Epithelial cell of proximal tubule (primary cell): ENCODE measurements around the gene KNL1. TPM values are rescaled to one million over a fixed set of nuclear protein-coding genes. Genes with fewer than 3 reads are reported as not detected.
A peak's percentile ranks its signal among the peaks of the same experiment; 100 is the strongest.
"Not testable (repeated sequence)": the region's sequence is repeated elsewhere in the genome, so short reads cannot be mapped to it uniquely, and the experiment has no call there.

Experiments
- DNase-seq: peaks from one replicate; pipeline ENCODE4 v3.0.0-alpha.2; 2011; ENCODE audit warnings: low read depth
- H3K4me3 ChIP-seq: 2 replicates; pipeline ENCODE4 v1.5.1; 2011; ENCODE audit warnings: low read depth, mild to moderate bottlenecking, low read length
- total RNA-seq: library from RNA; depleted of rRNA; stranded (reverse); fragments of >200 nt; gene quantifications from 2 replicates; pipeline ENCODE4 v1.2.3, GENCODE V29; 2015
- TF ChIP-seq, protein P1 (sequence below): conservative IDR thresholded peaks from 2 replicates; pipeline ENCODE4 v1.5.1; 2012; ENCODE audit warnings: low read depth, mild to moderate bottlenecking, low read length

The KNL1 gene
- total RNA-seq, 1 donor from 2014 or later: 23.9 TPM

DNA sequence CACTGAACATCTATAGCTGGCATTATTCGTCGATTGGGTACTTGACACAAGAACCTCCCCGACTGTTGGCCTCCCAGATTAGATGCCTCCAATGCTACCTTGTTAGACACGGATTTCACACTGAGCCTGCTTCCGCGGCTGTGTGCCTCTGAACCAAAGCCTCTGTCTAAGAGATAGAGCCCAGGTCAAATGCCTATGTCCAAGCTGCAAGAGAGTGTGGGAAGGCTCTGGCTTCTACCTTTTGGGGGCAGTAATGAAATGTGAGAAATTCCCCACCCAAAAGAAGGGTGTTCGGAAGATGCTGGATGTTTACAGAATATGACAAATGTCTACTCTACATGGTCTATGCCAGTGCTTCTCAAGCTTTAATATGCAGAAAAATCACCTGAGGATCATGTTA lies 26.9 kb upstream of the KNL1 start:
- no peak for DNase-seq
- no peak overlapping the region for H3K4me3 ChIP-seq
- TF ChIP-seq, protein P1, sequence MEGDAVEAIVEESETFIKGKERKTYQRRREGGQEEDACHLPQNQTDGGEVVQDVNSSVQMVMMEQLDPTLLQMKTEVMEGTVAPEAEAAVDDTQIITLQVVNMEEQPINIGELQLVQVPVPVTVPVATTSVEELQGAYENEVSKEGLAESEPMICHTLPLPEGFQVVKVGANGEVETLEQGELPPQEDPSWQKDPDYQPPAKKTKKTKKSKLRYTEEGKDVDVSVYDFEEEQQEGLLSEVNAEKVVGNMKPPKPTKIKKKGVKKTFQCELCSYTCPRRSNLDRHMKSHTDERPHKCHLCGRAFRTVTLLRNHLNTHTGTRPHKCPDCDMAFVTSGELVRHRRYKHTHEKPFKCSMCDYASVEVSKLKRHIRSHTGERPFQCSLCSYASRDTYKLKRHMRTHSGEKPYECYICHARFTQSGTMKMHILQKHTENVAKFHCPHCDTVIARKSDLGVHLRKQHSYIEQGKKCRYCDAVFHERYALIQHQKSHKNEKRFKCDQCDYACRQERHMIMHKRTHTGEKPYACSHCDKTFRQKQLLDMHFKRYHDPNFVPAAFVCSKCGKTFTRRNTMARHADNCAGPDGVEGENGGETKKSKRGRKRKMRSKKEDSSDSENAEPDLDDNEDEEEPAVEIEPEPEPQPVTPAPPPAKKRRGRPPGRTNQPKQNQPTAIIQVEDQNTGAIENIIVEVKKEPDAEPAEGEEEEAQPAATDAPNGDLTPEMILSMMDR: peak; percentile 49

DNA sequence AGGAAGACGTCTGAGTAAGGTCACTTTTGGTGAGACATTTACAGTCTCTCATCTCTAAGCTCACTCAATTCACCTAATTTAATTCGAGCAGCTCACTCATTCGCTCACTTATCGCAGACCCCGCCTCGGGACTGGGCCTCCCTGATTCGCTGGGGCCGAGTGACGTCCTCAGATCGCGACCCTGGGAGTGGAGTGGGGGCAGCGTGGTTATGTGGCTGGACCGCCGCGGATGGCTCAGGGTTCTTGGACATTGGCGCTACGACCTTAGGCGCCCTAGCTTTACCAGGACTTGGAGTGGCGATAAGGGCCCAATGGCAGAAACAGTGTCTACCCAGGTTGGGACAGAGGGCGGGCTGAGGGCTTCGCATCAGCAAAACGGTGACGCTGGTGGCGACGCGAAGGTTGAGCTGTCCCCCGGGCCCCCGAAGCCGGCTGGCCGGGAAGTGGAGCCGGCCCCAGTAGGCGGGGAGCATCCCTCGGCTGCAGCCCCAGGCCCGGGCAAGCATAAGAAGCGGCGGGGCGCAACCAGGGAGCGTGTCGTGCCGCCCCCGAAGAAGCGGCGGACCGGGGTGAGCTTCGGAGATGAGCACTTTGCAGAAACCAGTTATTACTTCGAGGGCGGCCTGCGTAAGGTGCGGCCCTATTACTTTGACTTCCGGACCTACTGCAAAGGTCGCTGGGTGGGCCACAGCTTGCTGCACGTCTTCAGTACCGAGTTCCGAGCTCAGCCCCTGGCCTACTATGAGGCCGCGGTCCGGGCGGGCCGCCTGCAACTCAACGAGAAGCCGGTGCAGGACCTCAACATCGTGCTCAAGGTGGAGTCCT lies 24.7 kb upstream of the KNL1 start, which contains the start of gene RPUSD2:
TSS of gene RPUSD2 (plus strand) at position 171 of the 825 bp plus-strand sequence. CDS start at position 210, 39 bp downstream.
- DNase-seq: peak; percentile 48
- peak within 1 kb of the TSS; percentile 96 for H3K4me3 ChIP-seq
- TF ChIP-seq, protein P1: no peak

GRCh38 chr15:40575113-40575512 lies 18.9 kb upstream of the KNL1 start:
- no peak for DNase-seq
- no peak overlapping the region for H3K4me3 ChIP-seq
- TF ChIP-seq, protein P1: no peak

GRCh38 chr15:40576914-40577313 lies 17.1 kb upstream of the KNL1 start:
- not testable (repeated sequence) for DNase-seq, H3K4me3 ChIP-seq

GRCh38 chr15:40578892-40579291 lies 15.2 kb upstream of the KNL1 start:
- TF ChIP-seq, protein P1: no peak
- DNase-seq: no peak
- no peak overlapping the region for H3K4me3 ChIP-seq

GRCh38 chr15:40581796-40582195 lies 12.3 kb upstream of the KNL1 start:
- H3K4me3 ChIP-seq, DNase-seq: not testable (repeated sequence)

GRCh38 chr15:40582726-40583246 lies 11.3 kb upstream of the KNL1 start:
- TF ChIP-seq, protein P1: no peak
- no peak for DNase-seq
- H3K4me3 ChIP-seq: no peak overlapping the region

- TF ChIP-seq, protein P1: no peak
- DNase-seq: no peak
Measured at GRCh38 chr15:40584191-40584590, 9.9 kb upstream of the KNL1 start.

More at GRCh38 chr15:40584191-40584590, 9.9 kb upstream of the KNL1 start:
- no peak overlapping the region for H3K4me3 ChIP-seq
